ENCODE measurements around the gene EVL.

DNA sequence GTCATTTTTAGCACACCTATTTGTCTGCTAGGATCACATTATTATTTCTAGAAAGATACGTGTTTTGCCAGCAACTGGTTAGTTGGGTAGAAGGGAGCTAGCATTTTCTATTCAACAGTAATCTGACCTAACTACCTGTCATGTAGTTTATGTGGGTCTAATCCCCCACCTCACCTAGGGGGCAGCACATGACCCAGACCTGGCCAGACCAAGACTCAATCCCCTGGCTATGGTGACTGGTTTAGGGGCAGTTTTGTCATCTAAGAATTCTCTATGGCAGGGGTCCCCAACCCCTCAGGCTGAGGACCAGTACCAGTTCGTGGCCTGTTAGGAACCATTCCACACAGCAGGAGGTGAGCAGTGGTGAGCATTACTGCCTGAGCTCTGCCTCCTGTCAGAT lies 29.5 kb upstream of the EVL start:
- TF ChIP-seq, protein P1, sequence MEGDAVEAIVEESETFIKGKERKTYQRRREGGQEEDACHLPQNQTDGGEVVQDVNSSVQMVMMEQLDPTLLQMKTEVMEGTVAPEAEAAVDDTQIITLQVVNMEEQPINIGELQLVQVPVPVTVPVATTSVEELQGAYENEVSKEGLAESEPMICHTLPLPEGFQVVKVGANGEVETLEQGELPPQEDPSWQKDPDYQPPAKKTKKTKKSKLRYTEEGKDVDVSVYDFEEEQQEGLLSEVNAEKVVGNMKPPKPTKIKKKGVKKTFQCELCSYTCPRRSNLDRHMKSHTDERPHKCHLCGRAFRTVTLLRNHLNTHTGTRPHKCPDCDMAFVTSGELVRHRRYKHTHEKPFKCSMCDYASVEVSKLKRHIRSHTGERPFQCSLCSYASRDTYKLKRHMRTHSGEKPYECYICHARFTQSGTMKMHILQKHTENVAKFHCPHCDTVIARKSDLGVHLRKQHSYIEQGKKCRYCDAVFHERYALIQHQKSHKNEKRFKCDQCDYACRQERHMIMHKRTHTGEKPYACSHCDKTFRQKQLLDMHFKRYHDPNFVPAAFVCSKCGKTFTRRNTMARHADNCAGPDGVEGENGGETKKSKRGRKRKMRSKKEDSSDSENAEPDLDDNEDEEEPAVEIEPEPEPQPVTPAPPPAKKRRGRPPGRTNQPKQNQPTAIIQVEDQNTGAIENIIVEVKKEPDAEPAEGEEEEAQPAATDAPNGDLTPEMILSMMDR (conservative IDR thresholded peaks at IDR 0.05; ENCODE audit: low read length), result peak; percentile 74
- TF ChIP-seq EZH2phosphoT487 (IDR thresholded peaks at IDR 0.05; ENCODE audit: borderline replicate concordance, low read depth, low read length), result no peak
